PC-9 (cell line): ENCODE results near the gene RPA3. TPM values are rescaled to one million over a fixed set of nuclear protein-coding genes. Genes with fewer than 3 reads are reported as not detected.

Experiments used
- BruUV-seq: library from RNA; stranded (reverse); fragments of 400-500 nt; replicated peaks from 2 replicates; lab custom pipeline; 2021; lab: Mats Ljungman, UMichigan
- CTCF ChIA-PET: fragments of 300-600 bp; sonication (Branson Sonifier 250); formaldehyde crosslinking; loops from one replicate; lab custom pipeline; 2022; ENCODE audit warnings: antibody characterized with exemption; lab: Charles Lee
- POLR2A ChIA-PET: fragments of 300-600 bp; sonication (Branson Sonifier 250); formaldehyde crosslinking; loops from one replicate; lab custom pipeline; 2022; ENCODE audit warnings: antibody characterized with exemption; ENCODE audit not compliant: unreplicated experiment; lab: Charles Lee
- DNase-seq, 2 experiments: peaks; one replicate each; pipeline versions ENCODE4 v3.0.0 to v3.0.0-alpha.2; 2015 to 2022; ENCODE audit warnings: mixed read lengths in 1 of 2
- H2AFZ ChIP-seq: fragments of 200-600 bp; sonication (generic); 2 replicates; pipeline ENCODE4 v1.8.1; 2017; ENCODE audit warnings: antibody characterized with exemption
- H3F3A ChIP-seq: fragments of 200-600 bp; sonication (generic); 2 replicates; pipeline ENCODE4 v1.8.1; 2017; ENCODE audit warnings: antibody characterized with exemption, mild to moderate bottlenecking, low read depth; ENCODE audit not compliant: insufficient read depth
- H3K27ac ChIP-seq: fragments of 200-600 bp; sonication (generic); 2 replicates; pipeline ENCODE4 v1.6.1; 2016; ENCODE audit warnings: mixed run types
- H3K27me3 ChIP-seq: fragments of 200-600 bp; sonication (generic); 2 replicates; pipeline ENCODE4 v1.6.1; 2016; ENCODE audit warnings: low read depth, mixed run types; ENCODE audit not compliant: insufficient read depth
- H3K36me3 ChIP-seq: fragments of 200-600 bp; sonication (generic); 2 replicates; pipeline ENCODE4 v1.6.1; 2016; ENCODE audit warnings: low read depth, mixed run types
- H3K4me1 ChIP-seq: fragments of 200-600 bp; sonication (generic); replicated peaks from 2 replicates; pipeline ENCODE4 v1.6.1; 2016; ENCODE audit warnings: mixed run types; ENCODE audit not compliant: insufficient read depth
- H3K4me2 ChIP-seq: fragments of 200-600 bp; sonication (generic); 2 replicates; pipeline ENCODE4 v1.6.1; 2017; ENCODE audit warnings: mixed run types
- H3K4me3 ChIP-seq: fragments of 200-600 bp; sonication (generic); 2 replicates; pipeline ENCODE4 v1.6.1; 2016; ENCODE audit warnings: mixed run types
- H3K79me2 ChIP-seq: fragments of 200-600 bp; sonication (generic); 2 replicates; pipeline ENCODE4 v1.6.1; 2017; ENCODE audit warnings: low read depth, mixed run types
- H3K9me2 ChIP-seq: fragments of 200-600 bp; sonication (generic); 2 replicates; pipeline ENCODE4 v1.8.1; 2017; ENCODE audit warnings: mild to moderate bottlenecking; ENCODE audit not compliant: insufficient read depth
- H3K9me3 ChIP-seq: fragments of 200-600 bp; sonication (generic); 2 replicates; pipeline ENCODE4 v1.8.1; 2016; ENCODE audit warnings: low read depth; ENCODE audit not compliant: insufficient read depth
- H4K20me1 ChIP-seq: fragments of 200-600 bp; sonication (generic); 2 replicates; pipeline ENCODE4 v1.8.1; 2017; ENCODE audit not compliant: insufficient read depth
- EZH2 ChIP-seq: fragments of 200-600 bp; sonication (generic); IDR thresholded peaks from 2 replicates; pipeline ENCODE4 v1.8.0; 2017; ENCODE audit warnings: antibody characterized with exemption, low read depth
- intact Hi-C: fragments of 100-400 bp; cut with micrococcal nuclease; formaldehyde crosslinking; loops from one replicate; pipeline ENCODE4 v1.10.0; 2022; ENCODE audit not compliant: unreplicated experiment
- total RNA-seq: library from RNA; stranded (reverse); gene quantifications from 2 replicates; pipeline ENCODE4 v1.2.3, GENCODE V29; 2021
- TF ChIP-seq, protein P1 (sequence below): fragments of 200-600 bp; sonication (generic); conservative IDR thresholded peaks from 2 replicates; pipeline ENCODE4 v1.6.1; 2017; ENCODE audit warnings: mixed run types, antibody characterized with exemption, mild to moderate bottlenecking, moderate library complexity

Gene RPA3
- total RNA-seq, 1 experiment from 2014 or later: 166 TPM

- CTCF ChIA-PET: no interaction called here
- no peak overlapping the region for H3K4me3 ChIP-seq
- intact Hi-C loops: no loop called here
- no peak overlapping the region for H3K4me2 ChIP-seq
- no peaks in the 10 kb centered on the region; the same call in 1 of the 2 replicates for H4K20me1 ChIP-seq
- H3K36me3 ChIP-seq: no peaks in the 10 kb centered on the region
- TF ChIP-seq, protein P1, sequence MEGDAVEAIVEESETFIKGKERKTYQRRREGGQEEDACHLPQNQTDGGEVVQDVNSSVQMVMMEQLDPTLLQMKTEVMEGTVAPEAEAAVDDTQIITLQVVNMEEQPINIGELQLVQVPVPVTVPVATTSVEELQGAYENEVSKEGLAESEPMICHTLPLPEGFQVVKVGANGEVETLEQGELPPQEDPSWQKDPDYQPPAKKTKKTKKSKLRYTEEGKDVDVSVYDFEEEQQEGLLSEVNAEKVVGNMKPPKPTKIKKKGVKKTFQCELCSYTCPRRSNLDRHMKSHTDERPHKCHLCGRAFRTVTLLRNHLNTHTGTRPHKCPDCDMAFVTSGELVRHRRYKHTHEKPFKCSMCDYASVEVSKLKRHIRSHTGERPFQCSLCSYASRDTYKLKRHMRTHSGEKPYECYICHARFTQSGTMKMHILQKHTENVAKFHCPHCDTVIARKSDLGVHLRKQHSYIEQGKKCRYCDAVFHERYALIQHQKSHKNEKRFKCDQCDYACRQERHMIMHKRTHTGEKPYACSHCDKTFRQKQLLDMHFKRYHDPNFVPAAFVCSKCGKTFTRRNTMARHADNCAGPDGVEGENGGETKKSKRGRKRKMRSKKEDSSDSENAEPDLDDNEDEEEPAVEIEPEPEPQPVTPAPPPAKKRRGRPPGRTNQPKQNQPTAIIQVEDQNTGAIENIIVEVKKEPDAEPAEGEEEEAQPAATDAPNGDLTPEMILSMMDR: no peak
- TF ChIP-seq EZH2: no peak
- H3K9me2 ChIP-seq: no peaks in the 10 kb centered on the region
- H3F3A ChIP-seq: no peaks in the 10 kb centered on the region
- H2AFZ ChIP-seq: no peak overlapping the region
- no peaks in the 10 kb centered on the region for H3K79me2 ChIP-seq
- no peaks in the 10 kb centered on the region for H3K9me3 ChIP-seq
- no peaks in the 10 kb centered on the region for H3K27me3 ChIP-seq
- no peak overlapping the region for H3K27ac ChIP-seq
- no peak for DNase-seq
- no TSS peak for BruUV-seq
- POLR2A ChIA-PET: interaction anchor here (0.6 kb wide), 1 partner anchor 266 kb away, joined by 4 read pairs; the partner anchor contains the start of gene GLCCI1
- no peaks in the 10 kb centered on the region for H3K4me1 ChIP-seq
Observed at GRCh38 chr7:7702826-7703225, 15.6 kb downstream of the RPA3 start.

DNA sequence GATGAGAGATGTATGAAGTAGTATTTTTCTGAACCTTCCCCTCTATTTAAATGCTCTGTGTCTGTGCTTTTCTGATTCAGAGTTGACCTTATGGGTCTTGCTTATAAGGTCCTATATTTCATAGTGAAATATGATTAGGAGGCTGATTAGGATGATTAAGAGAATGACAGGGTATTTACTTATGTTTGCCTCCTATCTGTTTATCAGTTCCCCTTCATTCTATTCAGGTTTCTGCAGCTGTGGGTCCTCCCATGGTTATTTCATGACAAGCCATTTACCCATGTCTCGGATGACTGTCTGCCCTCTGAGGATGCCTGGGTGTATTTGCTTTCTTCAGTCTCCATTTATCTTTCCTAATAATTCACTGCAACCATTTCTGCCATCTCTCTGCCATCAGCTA, 16.9 kb downstream of the RPA3 start:
- H3F3A ChIP-seq: no peaks in the 10 kb centered on the region
- no peaks in the 10 kb centered on the region; the same call in 1 of the 2 replicates for H4K20me1 ChIP-seq
- no peak overlapping the region for H3K4me3 ChIP-seq
- H2AFZ ChIP-seq: no peak overlapping the region
- BruUV-seq: no TSS peak
- CTCF ChIA-PET: no interaction called here
- H3K9me2 ChIP-seq: no peaks in the 10 kb centered on the region
- no peak for DNase-seq
- no peaks in the 10 kb centered on the region for H3K27me3 ChIP-seq
- no peaks in the 10 kb centered on the region for H3K36me3 ChIP-seq
- TF ChIP-seq, protein P1: no peak
- TF ChIP-seq EZH2: no peak
- POLR2A ChIA-PET: no interaction called here
- no peaks in the 10 kb centered on the region for H3K79me2 ChIP-seq
- no peaks in the 10 kb centered on the region for H3K9me3 ChIP-seq
- intact Hi-C loops: no loop called here
- H3K4me2 ChIP-seq: no peak overlapping the region
- no peak overlapping the region for H3K27ac ChIP-seq
- peaks cover 8% of the 10 kb centered on the region for H3K4me1 ChIP-seq

GRCh38 chr7:7699970-7700369, 18.4 kb downstream of the RPA3 start:
- Histone ChIP-seq H3K9me3 (no peaks in the 10 kb centered on the region), H3F3A (no peaks in the 10 kb centered on the region), H3K27ac (no peak overlapping the region), H3K4me3 (no peak overlapping the region), H3K9me2 (no peaks in the 10 kb centered on the region), H3K79me2 (no peaks in the 10 kb centered on the region), H3K4me1 (peaks cover 11% of the 10 kb centered on the region), H3K4me2 (no peak overlapping the region), H2AFZ (no peak overlapping the region), H3K36me3 (no peaks in the 10 kb centered on the region), H3K27me3 (no peaks in the 10 kb centered on the region), H4K20me1 (no peaks in the 10 kb centered on the region; the same call in 1 of the 2 replicates)
- ChIA-PET POLR2A (interaction anchor here (0.6 kb wide), 1 partner anchor 18 kb away, joined by 8 read pairs; no protein-coding TSS in a partner anchor), CTCF (no interaction called here)
- no TSS peak for BruUV-seq
- intact Hi-C loops: no loop called here
- no peak for DNase-seq
- TF ChIP-seq EZH2: no peak
- TF ChIP-seq, protein P1: no peak
